Adrenal gland (tissue), 5 donors: ENCODE data around the gene ICAM2.

ENCODE experiments used
- CTCF ChIP-seq, 6 experiments: fragments of 450-650 bp in 4 of 6; fragments of 200-600 bp in 2 of 6; sonication (generic) in 1 of 6; IDR thresholded peaks; 1 replicate in 5 of 6; 2 replicates in 1 of 6; pipeline versions ENCODE4 v1.5.1 to v1.8.0; 2016 to 2021; ENCODE audit warnings: antibody characterized with exemption in 6 of 6, mild to moderate bottlenecking in 2 of 6, moderate library complexity in 1 of 6
- POLR2A ChIP-seq, 2 donors: fragments of 450-650 bp; IDR thresholded peaks; one replicate each; pipeline ENCODE4 v1.6.1; 2017; ENCODE audit warnings: antibody characterized with exemption in 2 of 2, mild to moderate bottlenecking in 2 of 2, moderate library complexity in 1 of 2
- donor health status: DM: no; HTN: no; CAD: no.

DNA sequence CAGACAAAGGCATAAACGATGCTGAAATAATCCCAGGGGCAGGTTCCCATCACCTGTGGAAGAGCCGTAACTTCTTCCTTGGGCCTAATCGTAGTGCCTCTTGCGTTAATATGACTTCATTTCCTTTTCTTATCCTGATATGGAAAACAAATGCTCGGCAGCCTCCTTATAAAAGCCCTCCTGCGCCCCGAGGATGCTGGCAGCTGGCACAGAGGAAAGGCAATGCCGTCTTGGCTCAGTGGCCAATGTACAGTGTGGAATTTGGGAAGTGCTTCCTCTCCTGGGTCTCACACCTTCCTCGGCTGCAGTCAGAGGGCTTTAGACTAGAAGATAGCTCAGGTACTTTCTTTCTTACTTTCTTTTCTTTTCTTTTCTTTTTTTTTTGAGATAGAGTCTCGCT lies 51.2 kb downstream of the ICAM2 start:
- no peak for TF ChIP-seq CTCF (IDR thresholded peaks at IDR 0.05)
- no peak for TF ChIP-seq POLR2A (IDR thresholded peaks at IDR 0.05)
